ENCODE measurements around the gene MOSPD3. TPM values are rescaled to one million over a fixed set of nuclear protein-coding genes. Genes with fewer than 3 reads are reported as not detected.

Gene MOSPD3
- polyA plus RNA-seq, 12 donors = 12.5 to 69.6 (median 17.2) TPM; not detected in 1

DNA sequence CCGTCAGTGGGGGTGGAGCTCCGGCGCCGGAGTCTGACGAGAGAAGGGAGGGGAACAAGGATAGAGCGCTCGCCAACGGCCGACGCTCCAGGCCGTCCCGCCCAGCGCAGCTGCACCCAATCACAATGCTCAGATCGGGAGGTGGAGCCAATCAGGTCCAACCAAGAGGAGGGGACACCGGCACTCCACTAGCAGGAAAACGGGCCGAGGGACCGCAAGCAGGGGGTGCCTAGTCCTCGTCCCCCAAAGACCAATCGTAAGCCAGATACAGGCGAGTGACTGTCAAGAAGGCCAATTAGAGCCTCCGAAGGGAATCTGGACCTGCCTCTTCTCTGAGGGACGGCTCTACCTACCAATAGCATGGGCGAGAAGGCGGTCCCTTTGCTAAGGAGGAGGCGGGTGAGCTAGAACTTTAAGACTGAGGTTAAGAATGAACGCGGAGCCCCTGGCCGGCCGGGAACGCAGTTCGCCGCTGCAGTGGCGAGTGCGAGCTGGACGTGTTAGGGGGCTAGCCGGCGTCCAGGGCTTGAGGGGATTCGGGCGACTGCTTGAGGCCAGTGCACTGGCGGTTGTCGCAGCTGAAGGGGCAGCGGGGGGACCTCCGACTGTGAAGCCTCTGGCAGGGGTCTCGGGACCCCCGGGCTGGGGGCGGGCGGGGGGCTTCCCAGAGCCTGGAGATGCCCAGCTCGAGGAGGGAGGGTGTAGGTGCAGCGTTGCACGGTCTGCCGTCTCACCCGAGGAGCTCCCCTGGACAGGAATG is 25.9 kb upstream of the MOSPD3 start, which contains the start of gene FBXO24:
FBXO24 (plus strand) TSS at position 63 of the 760 bp plus-strand sequence; CDS start at position 361, 298 bp downstream.
- DNase-seq = peak; percentile 100

GRCh38 chr7:100588438-100588837 is 23.9 kb upstream of the MOSPD3 start:
- DNase-seq = no peak

DNA sequence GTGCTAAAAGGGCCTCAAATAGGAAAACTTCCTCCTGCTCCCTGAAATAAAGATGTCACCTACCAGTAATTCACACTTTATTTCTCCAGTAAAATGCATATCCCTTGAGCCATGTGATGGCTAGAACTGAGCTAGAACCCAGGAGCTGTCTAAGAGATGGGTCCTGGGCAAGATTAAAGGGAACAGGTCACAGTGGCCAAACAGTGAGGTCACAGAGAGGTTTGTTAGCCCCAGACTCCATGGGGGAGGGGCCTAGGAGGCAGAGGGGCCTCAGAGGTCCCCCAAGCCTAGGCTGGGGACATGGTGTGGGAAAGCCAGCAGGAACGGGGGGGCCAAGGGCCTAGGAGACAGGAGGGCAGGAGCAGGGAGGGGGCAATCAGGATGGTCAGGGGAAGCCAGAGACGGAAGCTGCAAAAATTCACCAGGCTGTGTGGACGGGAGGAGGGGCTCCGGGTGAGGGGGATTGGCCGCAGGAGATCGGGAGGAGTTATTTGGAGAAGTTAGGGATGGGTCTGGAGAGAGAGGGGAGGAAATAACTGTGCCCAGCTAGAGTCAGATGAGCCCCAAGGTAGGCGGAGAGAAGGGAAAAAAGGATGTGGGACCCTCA is 22.9 kb upstream of the MOSPD3 start:
- DNase-seq = no peak

DNA sequence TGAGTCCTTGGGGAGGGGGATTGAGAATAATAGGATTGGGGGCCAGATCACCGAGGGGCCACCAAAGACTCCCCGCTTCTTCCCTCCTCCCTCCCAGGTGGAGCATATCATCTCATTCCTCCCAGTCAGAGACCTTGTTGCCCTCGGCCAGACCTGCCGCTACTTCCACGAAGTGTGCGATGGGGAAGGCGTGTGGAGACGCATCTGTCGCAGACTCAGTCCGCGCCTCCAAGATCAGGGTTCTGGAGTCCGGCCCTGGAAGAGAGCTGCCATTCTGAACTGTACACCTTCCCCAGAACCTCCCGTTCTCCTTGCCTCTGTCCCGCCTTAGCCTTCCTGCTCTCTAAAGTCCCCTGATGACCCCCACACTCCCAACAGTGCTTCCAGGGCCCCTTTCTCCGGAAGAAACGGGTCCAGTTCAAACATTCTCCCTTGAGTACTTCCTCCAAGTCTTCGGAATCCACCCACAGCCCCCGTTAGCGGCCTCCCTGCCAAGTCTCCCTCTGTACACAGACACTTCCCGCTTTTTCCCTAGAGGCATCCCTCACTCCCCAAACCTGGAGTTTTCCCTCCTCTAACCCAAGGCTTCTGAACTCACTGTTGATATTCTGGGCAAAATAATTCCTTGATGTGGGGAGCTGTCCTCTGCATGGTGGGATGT is 22.1 kb upstream of the MOSPD3 start:
- no peak for DNase-seq

- no peak for DNase-seq
Observed at GRCh38 chr7:100591596-100591995, 20.7 kb upstream of the MOSPD3 start.

DNA sequence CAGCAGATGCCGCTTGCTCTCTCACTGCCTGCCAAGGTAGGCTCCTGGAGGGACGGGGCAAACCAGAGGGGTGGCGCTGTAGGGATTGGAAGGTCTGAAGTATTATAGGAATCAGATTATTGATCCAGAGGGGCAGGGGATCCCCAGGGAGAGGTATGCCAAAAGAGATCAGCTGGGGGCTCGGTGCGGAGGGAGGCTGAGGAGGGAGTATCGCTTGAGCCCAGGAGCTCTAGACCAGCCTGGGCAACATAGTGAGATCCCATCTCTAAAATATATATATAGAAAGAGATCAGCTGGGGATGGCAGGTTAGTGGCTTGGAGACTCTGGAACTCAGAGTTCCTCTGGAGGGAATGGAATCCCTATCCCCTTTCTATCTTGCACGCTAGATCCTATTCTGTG is 17.2 kb upstream of the MOSPD3 start:
- DNase-seq = no peak

GRCh38 chr7:100598425-100598824 is 13.9 kb upstream of the MOSPD3 start:
- no peak for DNase-seq

DNA sequence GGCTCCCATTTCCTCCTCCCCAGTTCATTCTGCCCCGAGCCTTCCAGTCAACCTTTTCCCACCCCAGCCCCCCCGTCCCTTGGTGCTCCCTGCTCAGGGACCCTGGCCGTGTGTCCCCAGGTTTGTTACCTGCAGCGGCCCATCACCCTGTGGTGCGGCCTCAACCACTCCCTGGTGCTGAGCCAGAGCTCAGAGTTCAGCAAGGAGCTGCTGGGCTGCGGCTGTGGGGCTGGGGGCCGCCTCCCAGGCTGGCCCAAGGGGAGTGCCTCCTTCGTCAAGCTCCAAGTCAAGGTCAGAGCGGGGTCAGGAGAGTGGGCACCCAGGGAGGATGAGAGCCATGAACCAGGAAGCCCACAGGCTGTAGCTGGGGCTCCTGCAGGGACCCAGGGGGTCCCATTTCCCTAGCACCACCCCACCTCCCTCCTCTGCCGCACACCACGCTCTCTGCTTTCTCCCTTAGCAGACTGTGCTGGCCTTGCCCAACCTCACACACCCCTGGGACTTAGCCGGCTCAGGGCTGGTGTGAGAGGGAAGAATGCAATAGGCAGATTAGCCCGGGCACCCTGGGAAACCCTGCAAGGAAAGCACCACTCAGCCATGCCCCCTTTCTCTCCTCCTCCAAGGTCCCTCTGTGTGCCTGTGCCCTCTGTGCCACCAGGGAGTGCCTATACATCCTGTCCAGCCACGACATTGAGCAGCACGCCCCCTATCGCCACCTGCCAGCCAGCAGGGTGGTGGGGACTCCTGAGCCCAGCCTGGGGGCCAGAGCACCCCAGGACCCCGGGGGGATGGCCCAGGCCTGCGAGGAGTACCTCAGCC is 12.2 kb upstream of the MOSPD3 start:
- no peak for DNase-seq

DNA sequence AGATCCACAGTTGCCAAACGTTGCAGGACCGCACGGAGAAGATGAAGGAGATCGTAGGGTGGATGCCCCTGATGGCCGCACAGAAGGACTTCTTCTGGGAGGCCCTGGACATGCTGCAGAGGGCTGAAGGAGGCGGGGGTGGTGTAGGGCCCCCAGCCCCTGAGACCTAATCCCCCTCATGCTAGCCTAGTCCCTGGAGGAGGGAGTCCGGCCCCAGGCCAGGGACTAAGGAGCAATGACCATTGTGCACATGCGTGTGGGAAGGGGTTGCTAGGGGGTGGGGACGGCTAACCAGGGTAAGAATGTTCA is 11.7 kb upstream of the MOSPD3 start:
- no peak for DNase-seq

DNA sequence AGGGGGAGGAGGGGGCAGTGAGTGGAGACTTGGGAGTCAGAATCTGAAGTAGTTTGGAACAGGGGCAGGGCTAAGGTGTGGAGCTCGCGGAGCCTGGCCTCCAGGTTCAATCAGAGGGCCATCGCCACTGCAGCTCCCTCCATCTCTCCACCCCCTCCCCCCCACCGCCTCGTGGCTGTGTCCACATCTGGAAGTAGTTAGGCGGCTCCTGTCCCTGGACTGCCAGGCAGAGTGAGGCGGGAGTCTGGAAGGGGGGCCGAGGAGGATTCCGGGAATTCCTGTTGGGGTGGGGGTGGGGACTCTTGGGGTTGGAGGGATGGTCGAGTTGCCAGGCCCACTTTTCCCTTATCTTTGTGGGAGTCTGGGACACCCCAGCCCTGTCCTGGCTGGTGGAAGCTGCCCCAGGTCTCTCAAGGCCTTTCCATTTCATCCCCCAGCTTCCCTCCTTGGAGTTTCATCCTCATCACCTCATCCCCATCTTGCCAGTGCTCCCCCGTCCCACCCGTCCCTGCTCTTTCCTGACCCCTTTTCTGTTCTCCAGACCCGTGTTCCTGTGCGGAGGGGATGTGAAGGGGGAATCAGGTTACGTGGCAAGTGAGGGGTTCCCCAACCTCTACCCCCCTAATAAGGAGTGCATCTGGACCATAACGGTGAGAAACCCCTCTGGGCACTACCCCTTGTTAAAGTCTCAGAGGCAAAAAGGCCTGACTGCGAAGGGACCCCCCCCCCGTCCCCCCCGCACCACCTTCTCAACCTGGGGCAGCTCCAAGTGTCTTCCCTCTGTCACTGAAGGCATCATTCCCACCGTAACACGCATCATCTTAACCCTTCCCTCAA is 9.2 kb upstream of the MOSPD3 start:
- peak; percentile 88 for DNase-seq

DNA sequence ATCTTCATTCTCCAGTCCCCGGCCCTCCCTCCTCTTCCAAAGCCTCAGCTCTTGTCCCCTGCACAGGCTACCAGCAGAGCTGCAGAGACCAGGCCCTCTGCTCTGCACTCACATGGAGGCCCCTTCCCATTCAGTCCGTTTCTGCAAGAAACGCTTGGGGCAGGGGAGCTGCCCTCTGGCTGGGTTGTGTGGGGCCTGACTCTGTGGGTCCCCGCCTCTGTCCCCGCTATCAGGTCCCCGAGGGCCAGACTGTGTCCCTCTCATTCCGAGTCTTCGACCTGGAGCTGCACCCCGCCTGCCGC is 8.7 kb upstream of the MOSPD3 start:
- no peak for DNase-seq

GRCh38 chr7:100604028-100604975 is 8.0 kb upstream of the MOSPD3 start:
- peak; percentile 67 for DNase-seq

DNA sequence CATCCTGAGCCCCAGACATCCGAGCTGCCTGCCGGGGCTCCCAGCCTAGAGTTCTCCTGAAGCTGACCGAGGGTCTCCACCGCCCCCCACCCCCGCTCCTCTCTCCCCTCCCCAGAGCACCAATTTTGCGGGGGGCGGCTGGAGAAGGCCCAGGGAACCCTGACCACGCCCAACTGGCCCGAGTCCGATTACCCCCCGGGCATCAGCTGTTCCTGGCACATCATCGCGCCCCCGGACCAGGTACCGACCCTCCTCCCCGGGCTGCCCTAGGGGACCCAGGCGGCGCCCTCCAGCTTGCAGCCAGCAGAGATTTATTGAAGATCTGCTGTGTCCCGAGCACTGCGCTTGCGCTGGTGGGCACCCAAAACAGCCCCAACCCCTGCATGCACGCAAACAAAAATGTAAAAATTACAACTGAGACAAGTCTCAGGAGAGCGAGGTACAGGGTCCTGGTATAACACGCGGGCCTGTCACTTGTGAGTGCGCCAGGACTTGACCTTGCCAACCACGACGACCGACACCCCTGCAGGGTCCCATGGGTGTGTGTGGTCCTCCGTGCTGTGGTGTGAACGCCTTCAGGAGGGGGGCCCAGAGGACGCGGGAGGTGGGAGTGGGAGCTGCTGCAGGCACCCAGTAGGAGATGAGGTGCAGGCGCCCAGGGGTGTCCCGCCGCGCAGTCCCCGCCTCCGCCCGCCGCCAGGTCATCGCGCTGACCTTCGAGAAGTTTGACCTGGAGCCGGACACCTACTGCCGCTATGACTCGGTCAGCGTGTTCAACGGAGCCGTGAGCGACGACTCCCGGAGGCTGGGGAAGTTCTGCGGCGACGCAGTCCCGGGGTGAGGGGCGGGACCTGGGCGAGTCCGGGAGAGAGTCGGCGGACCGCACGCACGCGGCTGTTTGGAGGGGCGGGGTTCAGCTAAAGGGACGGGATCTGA is 7.1 kb upstream of the MOSPD3 start:
- no peak for DNase-seq

DNA sequence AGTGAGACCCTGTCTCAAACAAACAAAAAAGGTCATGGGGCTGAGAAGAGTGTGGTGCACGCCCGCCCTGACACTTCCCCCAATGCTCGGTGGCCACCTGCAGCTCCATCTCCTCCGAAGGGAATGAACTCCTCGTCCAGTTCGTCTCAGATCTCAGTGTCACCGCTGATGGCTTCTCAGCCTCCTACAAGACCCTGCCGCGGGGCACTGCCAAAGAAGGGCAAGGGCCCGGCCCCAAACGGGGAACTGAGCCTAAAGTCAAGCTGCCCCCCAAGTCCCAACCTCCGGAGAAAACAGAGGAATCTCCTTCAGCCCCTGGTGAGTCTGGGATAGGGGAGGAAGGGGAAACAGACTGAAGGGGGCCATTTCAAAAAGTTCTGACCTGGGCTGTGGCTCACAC is 6.0 kb upstream of the MOSPD3 start:
- DNase-seq = no peak

DNA sequence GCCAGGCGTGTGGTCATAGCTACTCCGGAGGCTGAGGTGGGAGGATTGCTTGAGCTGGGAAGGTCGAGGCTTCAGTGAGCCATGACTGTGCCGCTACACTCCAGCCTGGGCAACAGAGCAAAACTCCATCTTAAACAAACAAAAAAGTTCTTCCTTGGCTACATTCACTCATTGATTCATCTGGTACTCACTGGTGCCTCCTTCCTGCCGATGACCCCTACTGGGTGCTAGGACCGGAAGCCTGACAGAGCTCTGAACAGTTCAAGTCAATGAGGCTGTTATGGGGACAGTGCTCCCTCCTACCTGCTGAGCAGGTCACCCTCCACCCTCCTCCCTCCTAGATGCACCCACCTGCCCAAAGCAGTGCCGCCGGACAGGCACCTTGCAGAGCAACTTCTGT is 5.2 kb upstream of the MOSPD3 start:
- no peak for DNase-seq

DNA sequence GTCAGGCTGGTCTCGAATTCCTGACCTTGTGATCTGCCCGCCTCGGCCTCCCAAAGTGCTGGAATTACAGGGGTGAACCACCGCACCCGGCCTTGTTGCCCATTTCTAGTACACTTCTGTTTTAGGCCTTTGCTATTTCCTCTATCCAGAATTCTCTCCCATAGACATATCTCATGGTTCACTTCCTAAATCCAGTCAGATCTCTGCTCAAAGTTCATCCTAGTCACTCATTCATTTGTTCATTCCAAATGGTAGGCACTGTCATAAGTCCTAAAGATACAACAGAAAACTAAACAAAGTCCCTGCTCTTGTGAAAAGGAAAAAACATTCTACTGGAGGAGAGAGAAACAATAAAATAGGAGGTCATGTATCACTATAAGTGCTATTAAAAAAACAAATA is 2.4 kb upstream of the MOSPD3 start:
- DNase-seq = no peak

DNA sequence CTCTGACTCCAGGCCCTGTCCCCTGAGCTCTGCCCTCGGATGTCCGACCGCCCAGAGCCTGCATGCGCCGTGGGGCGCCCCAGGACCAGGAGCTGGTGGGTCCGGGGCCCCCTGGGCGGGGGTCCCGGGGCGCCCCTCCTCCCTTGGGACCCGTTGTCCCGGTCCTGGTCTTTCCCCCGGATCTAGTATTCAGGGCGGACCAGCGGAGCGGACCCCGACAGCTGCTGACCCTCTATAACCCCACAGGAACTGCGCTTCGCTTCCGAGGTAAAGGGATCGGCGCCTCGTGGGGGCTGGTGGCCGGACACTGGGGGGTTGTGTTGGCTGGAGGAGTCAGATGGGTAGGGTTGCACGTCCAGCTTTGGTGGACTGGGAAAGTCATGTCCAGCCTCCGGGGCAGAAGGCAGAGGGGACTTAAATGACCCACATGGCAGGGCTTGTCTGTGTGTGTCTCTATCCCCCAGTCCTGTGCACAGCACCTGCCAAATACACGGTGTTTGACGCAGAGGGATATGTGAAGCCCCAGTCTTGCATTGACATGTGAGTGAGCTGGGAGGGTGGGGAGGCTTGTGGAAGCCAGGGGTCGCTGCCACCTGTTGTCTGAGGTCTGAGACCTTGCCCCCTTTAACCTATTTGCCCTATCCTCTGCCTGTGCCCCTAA is 520 bp downstream of the MOSPD3 start:
- DNase-seq = no peak

- no peak for DNase-seq
Observed at GRCh38 chr7:100613412-100614175, 1.3 kb downstream of the MOSPD3 start.
